CD4-positive, alpha-beta T cell treated with Interleukin-15 for 1 hour (primary cell): ENCODE results near the gene RBM17.
A peak's percentile ranks its signal among the peaks of the same experiment; 100 is the strongest.
"Not testable (repeated sequence)": the region's sequence is repeated elsewhere in the genome, so short reads cannot be mapped to it uniquely, and the experiment has no call there.

ENCODE experiments used
- DNase-seq: peaks from one replicate; pipeline ENCODE4 v3.0.0-alpha.2; 2020

The RBM17 gene

GRCh38 chr10:6138456-6138855, 49.6 kb downstream of the RBM17 start:
- DNase-seq, result no peak

- DNase-seq, result no peak
These were observed 50.6 kb downstream of the RBM17 start for GRCh38 chr10:6139470-6139869.

GRCh38 chr10:6140141-6140841, 51.5 kb downstream of the RBM17 start:
- DNase-seq, result no peak

GRCh38 chr10:6140965-6141295, 52.1 kb downstream of the RBM17 start:
- no peak for DNase-seq

GRCh38 chr10:6141296-6142151, 52.7 kb downstream of the RBM17 start:
- DNase-seq, result no peak

GRCh38 chr10:6142186-6142585, 53.4 kb downstream of the RBM17 start:
- DNase-seq, result not testable (repeated sequence)

- DNase-seq, result no peak
These were observed 53.8 kb downstream of the RBM17 start for GRCh38 chr10:6142644-6143043.

- DNase-seq, result no peak
These were observed 54.3 kb downstream of the RBM17 start for GRCh38 chr10:6143181-6143580.

- peak; percentile 87 for DNase-seq
These were observed 55.8 kb downstream of the RBM17 start for GRCh38 chr10:6144406-6145165.

- no peak for DNase-seq
These were observed 56.5 kb downstream of the RBM17 start for GRCh38 chr10:6145166-6145987.

- no peak for DNase-seq
These were observed 57.4 kb downstream of the RBM17 start for GRCh38 chr10:6146013-6146785.

- DNase-seq, result no peak
These were observed 58.1 kb downstream of the RBM17 start for GRCh38 chr10:6146921-6147320.

GRCh38 chr10:6148251-6148701, 59.4 kb downstream of the RBM17 start:
- DNase-seq, result peak; percentile 52

- no peak for DNase-seq
These were observed 60.1 kb downstream of the RBM17 start for GRCh38 chr10:6148908-6149307.

- peak; percentile 78 for DNase-seq
These were observed 62.5 kb downstream of the RBM17 start for GRCh38 chr10:6151087-6151977.

GRCh38 chr10:6153845-6154244, 65.0 kb downstream of the RBM17 start:
- no peak for DNase-seq

- no peak for DNase-seq
These were observed 65.7 kb downstream of the RBM17 start for GRCh38 chr10:6154566-6154965.

- DNase-seq, result no peak
These were observed 69.4 kb downstream of the RBM17 start for GRCh38 chr10:6158276-6158675.

GRCh38 chr10:6161921-6162320, 73.1 kb downstream of the RBM17 start:
- no peak for DNase-seq

GRCh38 chr10:6162589-6163356, 73.9 kb downstream of the RBM17 start:
- no peak for DNase-seq
